GM19099 (cell line): ENCODE data around the gene GRHL3.

ENCODE experiments used
- POLR2A ChIP-seq: IDR thresholded peaks from 3 replicates; pipeline ENCODE4 v1.6.1; 2011; ENCODE audit warnings: low read depth; ENCODE audit not compliant: insufficient read length; ENCODE audit errors: extremely low read depth

The GRHL3 gene

GRCh38 chr1:24289937-24290595 is 29.1 kb upstream of the GRHL3 start:
- TF ChIP-seq POLR2A = no peak

- no peak for TF ChIP-seq POLR2A
Measured at GRCh38 chr1:24290933-24291487, 28.1 kb upstream of the GRHL3 start.

- no peak for TF ChIP-seq POLR2A
Measured at GRCh38 chr1:24292103-24292502, 27.1 kb upstream of the GRHL3 start.

GRCh38 chr1:24292887-24293286 is 26.3 kb upstream of the GRHL3 start:
- no peak for TF ChIP-seq POLR2A

GRCh38 chr1:24293392-24294227 is 25.5 kb upstream of the GRHL3 start:
- TF ChIP-seq POLR2A = no peak

GRCh38 chr1:24294228-24294672 is 24.9 kb upstream of the GRHL3 start:
- TF ChIP-seq POLR2A = no peak

GRCh38 chr1:24294716-24295371 is 24.3 kb upstream of the GRHL3 start:
- TF ChIP-seq POLR2A = no peak

GRCh38 chr1:24295535-24295934 is 23.6 kb upstream of the GRHL3 start:
- no peak for TF ChIP-seq POLR2A

GRCh38 chr1:24297187-24297851 is 21.8 kb upstream of the GRHL3 start:
- TF ChIP-seq POLR2A = no peak

- TF ChIP-seq POLR2A = no peak
Measured at GRCh38 chr1:24297852-24298232, 21.3 kb upstream of the GRHL3 start.

GRCh38 chr1:24298606-24299005 is 20.6 kb upstream of the GRHL3 start:
- no peak for TF ChIP-seq POLR2A

- no peak for TF ChIP-seq POLR2A
Measured at GRCh38 chr1:24299901-24300300, 19.3 kb upstream of the GRHL3 start.

GRCh38 chr1:24300971-24301784 is 18.0 kb upstream of the GRHL3 start:
- no peak for TF ChIP-seq POLR2A

- TF ChIP-seq POLR2A = no peak
Measured at GRCh38 chr1:24301785-24302175, 17.4 kb upstream of the GRHL3 start.
